Skin epidermis (tissue), 12 donors: Measurements from ENCODE around the gene CLIC1.

Experiments used
- H3K27ac ChIP-seq, 21 experiments: fragments of 200-600 bp; sonication (generic) in 11 of 21; one replicate each; pipeline ENCODE4 v1.5.0; 2020; ENCODE audit warnings: mild to moderate bottlenecking in 3 of 21, inconsistent platforms in 2 of 21, moderate library complexity in 2 of 21
- H3K4me3 ChIP-seq, 7 experiments: fragments of 200-600 bp; sonication (generic) in 2 of 7; one replicate each; pipeline ENCODE4 v1.5.0; 2020; ENCODE audit warnings: inconsistent platforms in 2 of 7, mild to moderate bottlenecking in 2 of 7, moderate library complexity in 1 of 7

Gene CLIC1

DNA sequence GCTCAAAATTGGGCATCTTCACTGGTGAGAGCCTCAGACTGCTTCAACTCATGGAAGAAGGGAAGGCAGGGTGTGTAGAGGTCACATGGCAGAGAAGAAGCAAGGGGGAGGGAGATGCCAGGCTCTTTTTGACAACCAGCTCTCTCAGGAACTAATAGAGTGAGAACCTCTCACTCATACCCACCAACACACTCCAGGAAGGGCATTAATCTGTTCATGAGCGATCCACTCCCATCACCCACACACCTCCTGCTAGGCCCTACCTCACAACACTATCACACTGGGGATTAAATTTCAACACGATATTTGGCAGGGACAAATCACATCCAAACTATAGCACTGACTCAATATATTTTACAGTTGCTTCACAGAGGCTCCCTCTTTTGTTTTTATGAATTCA, 5.5 kb upstream of the CLIC1 start:
- peak overlapping the region in 1 of 21 experiments; percentile 3 for H3K27ac ChIP-seq

DNA sequence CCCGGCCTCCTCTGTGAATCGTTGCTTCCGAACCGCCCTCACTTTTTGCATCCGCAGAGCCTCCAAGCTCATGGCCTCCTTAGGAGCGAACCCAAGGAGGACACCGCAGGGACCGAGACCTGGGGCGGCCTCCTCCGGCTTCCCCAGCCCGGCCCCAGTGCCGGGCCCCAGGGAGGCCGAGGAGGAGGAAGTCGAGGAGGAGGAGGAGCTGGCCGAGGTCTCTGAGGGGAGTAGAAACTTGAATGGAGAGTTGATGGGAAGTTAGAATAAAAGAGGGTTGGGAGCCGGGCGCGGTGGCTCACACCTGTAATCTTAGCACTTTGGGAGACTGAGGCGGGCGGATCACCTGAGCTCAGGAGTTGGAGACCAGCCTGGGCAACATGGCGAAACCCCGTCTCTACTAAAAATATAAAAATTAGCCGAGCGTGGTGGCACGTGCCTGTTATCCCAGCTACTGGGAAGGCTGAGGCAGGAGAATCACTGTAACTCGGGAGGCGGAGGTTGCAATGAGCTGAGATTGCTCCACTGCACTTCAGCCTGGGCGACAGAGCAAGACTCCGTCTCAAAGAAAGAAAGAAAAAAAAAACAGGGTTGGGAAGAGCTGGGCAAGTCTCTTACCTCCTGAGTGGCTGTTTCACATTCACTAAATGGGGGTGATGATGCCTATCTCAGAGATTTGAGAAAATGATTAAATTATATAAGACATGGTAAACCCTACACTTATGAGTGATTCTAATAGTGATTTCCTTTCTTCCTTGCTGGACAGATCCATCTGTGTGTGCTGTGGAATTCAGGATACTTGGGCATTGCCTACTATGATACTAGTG, 4.3 kb upstream of the CLIC1 start:
- Histone ChIP-seq H3K4me3 (peak overlapping the region; percentile 57 to 80 (median 70)), H3K27ac (peak overlapping the region; percentile 19 to 96 (median 77))

More for the DNA sequence above, 5.5 kb upstream of the CLIC1 start:
- H3K4me3 ChIP-seq: no peak overlapping the region

DNA sequence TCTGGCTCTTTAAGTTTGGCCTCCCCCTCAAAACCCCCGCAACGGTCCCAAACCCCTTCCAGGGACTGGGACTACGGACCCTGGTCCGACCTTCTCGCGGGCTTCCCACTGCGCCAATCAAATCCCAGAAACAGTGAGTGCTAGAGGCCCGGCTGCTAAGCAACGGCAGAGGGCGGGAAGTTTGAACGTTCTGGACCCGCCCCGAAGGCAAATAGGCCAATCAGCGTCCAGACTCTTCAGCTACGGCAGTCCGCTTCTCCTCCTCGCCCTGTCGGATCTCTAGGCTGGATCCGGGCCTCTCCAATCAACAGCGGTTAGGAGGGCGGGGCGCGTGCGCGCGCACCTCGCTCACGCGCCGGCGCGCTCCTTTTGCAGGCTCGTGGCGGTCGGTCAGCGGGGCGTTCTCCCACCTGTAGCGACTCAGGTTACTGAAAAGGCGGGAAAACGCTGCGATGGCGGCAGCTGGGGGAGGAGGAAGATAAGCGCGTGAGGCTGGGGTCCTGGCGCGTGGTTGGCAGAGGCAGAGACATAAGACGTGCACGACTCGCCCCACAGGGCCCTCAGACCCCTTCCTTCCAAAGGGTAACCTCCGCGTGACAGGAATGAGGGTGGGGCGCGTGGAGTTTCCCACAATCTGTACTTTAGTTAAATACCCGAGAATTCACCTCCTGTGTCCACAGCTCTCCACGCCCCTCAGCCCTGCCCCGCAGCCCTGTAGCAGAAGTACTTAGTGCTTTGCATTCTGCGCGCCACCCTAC, 3.5 kb upstream of the CLIC1 start, which contains the start of gene MSH5:
Gene MSH5, plus strand, starts transcription at position 367 of the 758 bp plus-strand sequence. CDS start 462 bp downstream, outside the sequence.
- H3K27ac ChIP-seq: peak within 1 kb of the TSS; percentile 19 to 100 (median 95)
- peak within 1 kb of the TSS; percentile 57 to 80 (median 70) for H3K4me3 ChIP-seq

- Histone ChIP-seq H3K27ac (peak overlapping the region in 20 of 21 experiments; percentile 81 to 100 (median 95)), H3K4me3 (peak overlapping the region in 1 of 7 experiments; percentile 12)
Measured at GRCh38 chr6:31737991-31738979, 2.0 kb upstream of the CLIC1 start.

- H3K4me3 ChIP-seq: peak overlapping the region in 3 of 7 experiments; percentile 3 to 80 (median 12)
- H3K27ac ChIP-seq: peak overlapping the region in 20 of 21 experiments; percentile 81 to 100 (median 95)
Measured at GRCh38 chr6:31737315-31737990, 1.1 kb upstream of the CLIC1 start.

DNA sequence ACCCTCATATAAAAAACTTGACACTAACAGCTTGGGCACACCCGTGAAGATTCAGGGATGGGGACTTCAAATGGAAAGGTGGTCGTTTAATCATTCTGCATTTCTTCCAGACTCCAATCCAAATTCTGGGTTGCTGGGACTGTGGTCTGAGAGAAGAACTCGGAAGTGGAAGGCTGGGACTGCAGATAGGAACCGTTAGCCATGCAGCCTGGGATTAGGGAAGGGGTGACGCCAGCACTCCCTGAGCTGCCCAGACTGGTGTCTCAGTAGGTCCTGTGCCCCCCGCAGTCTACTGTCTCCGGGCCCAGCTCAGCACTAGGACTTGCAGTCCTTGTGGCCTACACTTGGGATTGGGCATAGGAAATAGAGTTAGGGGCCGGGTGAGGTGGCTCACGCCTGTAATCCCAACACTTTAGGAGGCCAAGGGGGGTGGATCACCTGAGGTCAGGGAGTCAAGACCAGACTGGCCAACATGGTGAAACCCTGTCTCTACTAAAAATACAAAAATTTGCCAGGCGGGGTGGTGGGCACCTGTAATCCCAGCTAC, 511 bp upstream of the CLIC1 start:
- H3K27ac ChIP-seq: peak overlapping the region; percentile 68 to 100 (median 95)

DNA sequence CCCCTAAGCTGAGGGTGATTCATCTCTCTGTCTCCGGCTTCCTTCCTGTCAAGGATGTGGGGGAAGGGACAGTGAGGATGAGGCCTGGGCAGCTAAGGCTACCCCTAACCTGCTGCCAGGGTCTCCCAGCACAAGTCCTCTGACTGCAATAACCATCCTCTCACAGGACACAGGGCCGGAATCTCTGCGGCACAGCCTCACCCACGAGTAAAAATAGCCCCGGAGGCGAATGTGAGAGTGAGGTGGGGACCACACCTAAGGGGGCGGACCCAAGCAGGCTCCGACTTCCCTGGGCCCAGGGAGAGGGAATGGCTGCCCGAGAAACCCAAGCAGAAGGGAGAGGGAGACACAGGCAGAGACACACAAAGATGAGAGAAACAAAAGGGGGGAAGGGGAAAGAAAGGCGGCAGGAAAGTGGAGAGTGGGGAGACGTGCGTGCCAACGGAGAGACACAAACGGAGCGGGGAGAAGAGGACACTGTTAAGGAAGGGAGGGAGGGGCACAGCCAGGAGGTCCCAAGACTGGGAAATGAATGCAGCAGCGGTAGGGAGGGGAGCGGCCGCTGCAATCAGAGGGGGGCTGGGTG, 1.4 kb downstream of the CLIC1 start:
- Histone ChIP-seq H3K27ac (peak overlapping the region; percentile 68 to 100 (median 95)), H3K4me3 (peak overlapping the region; percentile 48 to 85 (median 71))

More for the DNA sequence above, 511 bp upstream of the CLIC1 start:
- H3K4me3 ChIP-seq: peak overlapping the region; percentile 48 to 85 (median 71)

- Histone ChIP-seq H3K27ac (peak overlapping the region in 20 of 21 experiments; percentile 81 to 100 (median 95)), H3K4me3 (peak overlapping the region; percentile 48 to 85 (median 71))
Measured at GRCh38 chr6:31734247-31734820, 2.0 kb downstream of the CLIC1 start.

DNA sequence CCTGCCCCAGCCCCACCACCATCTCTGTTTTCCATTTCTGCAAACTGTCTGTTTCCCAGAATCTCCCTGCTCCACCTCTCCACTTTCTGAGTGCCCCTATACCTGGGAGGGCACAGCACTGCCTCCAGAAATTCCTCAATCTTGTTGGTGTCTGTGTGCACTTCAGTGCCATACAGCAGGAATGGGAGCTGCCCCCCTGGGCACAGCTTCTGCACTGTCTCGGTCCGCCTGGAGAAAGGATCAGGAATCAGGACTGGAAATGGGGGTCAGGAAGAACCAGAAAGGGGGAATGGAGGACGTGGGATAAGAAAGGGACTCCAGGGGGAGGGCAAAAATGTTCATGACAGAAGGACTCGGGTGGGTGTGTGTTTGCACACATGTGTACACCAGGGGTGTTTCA, 2.6 kb downstream of the CLIC1 start:
- Histone ChIP-seq H3K4me3 (peak overlapping the region in 2 of 7 experiments; percentile 55 to 80), H3K27ac (peak overlapping the region in 18 of 21 experiments; percentile 83 to 100 (median 96))

GRCh38 chr6:31732029-31732428, 4.3 kb downstream of the CLIC1 start:
- Histone ChIP-seq H3K4me3 (no peak overlapping the region), H3K27ac (peak overlapping the region in 3 of 21 experiments; percentile 12 to 39 (median 15))

DNA sequence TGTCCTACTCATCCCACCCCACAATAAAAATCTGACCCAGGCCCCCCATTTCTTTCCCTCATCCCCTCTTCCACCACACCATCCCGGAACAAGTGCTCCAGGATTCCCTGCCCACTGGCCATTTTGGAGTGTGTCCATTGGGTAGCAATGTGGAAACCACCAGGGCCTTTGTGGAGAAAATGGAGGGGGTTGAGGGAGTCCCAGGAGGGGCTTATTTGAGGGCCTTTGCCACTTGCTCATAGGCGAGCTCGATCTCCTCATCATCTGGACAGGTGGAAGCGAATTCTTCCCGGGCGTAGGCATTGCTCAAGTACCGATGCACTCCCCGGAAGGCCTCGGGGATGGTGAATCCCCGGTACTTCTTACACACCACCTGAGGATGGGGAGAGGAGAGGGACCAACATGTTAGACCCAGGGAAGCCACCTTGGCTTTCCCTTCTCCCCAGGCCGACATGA, 5.7 kb downstream of the CLIC1 start:
- Histone ChIP-seq H3K4me3 (peak overlapping the region in 3 of 7 experiments; percentile 81 to 82 (median 82)), H3K27ac (peak overlapping the region in 16 of 21 experiments; percentile 83 to 95 (median 91))

- H3K4me3 ChIP-seq: peak overlapping the region; percentile 52 to 82 (median 77)
- peak overlapping the region; percentile 51 to 95 (median 89) for H3K27ac ChIP-seq
Measured at GRCh38 chr6:31729979-31730630, 6.2 kb downstream of the CLIC1 start.

DNA sequence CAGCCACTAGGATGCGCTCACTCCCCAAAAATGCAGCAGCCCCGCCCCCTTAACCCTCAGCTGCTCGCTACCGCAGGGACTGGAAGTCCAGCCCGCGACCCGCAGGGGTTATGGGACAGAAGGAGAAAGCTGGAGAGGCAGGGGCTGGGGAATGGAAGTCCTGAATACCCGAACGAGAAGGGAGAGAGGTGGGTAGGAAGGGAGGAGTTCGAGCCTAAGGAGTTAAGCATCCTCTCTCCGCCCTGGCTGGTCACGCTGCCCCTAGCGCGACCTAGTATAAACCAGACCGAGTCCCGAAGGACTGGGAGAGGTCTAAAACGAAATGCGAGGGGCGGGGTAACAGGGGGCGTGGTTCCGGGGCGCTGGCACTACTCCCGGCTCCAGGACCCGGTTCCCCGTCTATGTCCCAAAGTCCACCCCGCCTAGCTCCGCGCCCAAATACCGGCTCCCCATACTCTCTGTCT, 6.8 kb downstream of the CLIC1 start:
- Histone ChIP-seq H3K4me3 (peak overlapping the region; percentile 52 to 82 (median 77)), H3K27ac (peak overlapping the region; percentile 51 to 95 (median 89))

GRCh38 chr6:31728767-31729514, 7.4 kb downstream of the CLIC1 start, which contains the start of gene DDAH2:
Gene DDAH2 (minus strand): TSS chr6:31729299. CDS start chr6:31729161, 138 bp downstream.
- peak within 1 kb of the TSS; percentile 52 to 82 (median 77) for H3K4me3 ChIP-seq
- H3K27ac ChIP-seq: peak within 1 kb of the TSS; percentile 56 to 95 (median 89)
